Subcutaneous adipose tissue (tissue), 4 donors: ENCODE measurements around the gene RASSF5. TPM values are rescaled to one million over a fixed set of nuclear protein-coding genes. Genes with fewer than 3 reads are reported as not detected.

Source experiments
- CTCF ChIP-seq: fragments of 450-650 bp; IDR thresholded peaks from one replicate; pipeline ENCODE4 v1.5.1; 2016; ENCODE audit warnings: low read depth, mild to moderate bottlenecking, control low read depth, antibody characterized with exemption, moderate library complexity
- total RNA-seq, 4 donors: library from RNA; depleted of rRNA; stranded (reverse); fragments of >200 nt; gene quantifications; one replicate each; pipeline ENCODE4 v1.1.0, GENCODE V29; 2016

Gene RASSF5
- total RNA-seq, 4 donors from 2014 or later = 5.2 to 17.3 (median 9.0) TPM

- no peak for TF ChIP-seq CTCF
Measured at GRCh38 chr1:206577626-206578025, 70.3 kb downstream of the RASSF5 start.

GRCh38 chr1:206578068-206578977 is 71.0 kb downstream of the RASSF5 start:
- TF ChIP-seq CTCF = no peak

- TF ChIP-seq CTCF = no peak
Measured at GRCh38 chr1:206578978-206579374, 71.6 kb downstream of the RASSF5 start.

- no peak for TF ChIP-seq CTCF
Measured at GRCh38 chr1:206579747-206580437, 72.6 kb downstream of the RASSF5 start.

DNA sequence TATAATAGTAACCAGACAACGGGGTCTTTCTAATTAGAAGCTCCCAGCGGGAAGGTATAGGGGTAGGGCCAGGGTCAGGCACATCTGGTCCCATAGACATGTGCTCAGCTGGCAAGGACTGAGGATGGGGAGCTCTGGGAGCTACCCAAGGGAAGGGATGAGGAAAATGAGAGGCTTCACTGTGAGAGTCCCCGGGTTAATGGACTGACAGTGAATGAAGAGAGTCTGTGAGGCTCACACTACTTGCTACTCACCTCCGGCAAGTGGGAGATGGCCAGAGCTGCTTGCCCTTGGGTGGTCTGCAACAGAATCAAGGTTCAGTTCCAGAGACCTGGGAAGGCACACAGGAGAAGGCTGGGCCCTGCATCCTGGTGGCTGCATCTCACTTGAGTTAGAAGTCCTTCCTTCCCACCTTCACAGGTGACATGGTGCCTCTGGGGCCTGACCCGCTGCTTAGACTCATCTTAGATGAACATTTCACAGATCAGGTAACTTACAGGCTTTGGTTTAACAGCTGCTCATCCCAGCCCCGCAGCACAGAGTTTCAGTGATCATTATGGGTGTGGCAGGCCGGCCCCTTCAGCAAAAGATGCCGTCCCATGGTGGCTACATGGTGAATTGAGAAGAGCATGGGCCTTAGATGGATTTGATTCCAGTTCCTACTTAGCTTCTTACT is 73.2 kb downstream of the RASSF5 start:
- no peak for TF ChIP-seq CTCF

DNA sequence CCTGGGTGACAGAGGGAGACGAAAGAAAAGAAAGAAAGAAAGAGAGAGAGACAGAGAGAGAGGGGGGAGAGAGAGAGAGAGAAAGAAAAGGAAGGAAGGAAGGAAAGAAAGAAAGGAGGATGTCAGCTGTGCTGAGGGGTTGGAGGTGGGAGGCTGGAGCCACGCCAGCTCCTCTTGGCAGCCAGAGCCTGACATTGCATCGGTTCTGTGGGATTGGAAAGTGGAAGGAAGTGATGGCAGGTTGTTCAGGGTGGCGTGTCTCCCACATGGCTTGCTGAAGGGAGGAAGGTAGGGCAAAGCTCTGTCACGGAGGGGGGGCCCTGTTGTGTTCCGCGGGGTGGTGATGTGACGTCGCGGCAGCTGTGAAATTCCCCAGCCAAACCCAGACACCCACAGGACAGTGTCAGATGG is 74.2 kb downstream of the RASSF5 start:
- no peak for TF ChIP-seq CTCF

DNA sequence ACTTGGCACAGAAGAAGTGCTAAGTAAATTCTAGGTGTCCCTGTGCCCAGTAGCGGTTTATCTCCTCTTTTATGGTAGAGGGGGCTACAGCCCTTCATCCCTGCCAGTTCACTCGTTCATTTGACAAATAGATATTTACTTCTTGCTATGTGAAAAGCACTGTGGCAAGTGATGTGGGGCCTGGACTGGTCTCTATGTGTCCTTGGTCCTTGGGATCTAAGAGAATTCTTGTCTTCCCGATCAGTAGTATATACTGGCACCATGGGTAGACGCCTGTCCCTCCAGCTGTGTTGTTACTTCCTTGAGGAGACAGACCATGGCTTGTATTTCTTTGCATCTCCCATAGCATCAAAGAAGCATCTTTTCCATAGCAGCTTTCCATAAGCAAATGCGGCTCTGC is 75.2 kb downstream of the RASSF5 start:
- no peak for TF ChIP-seq CTCF
